ENCODE measurements around the gene IFT81. TPM values are rescaled to one million over a fixed set of nuclear protein-coding genes. Genes with fewer than 3 reads are reported as not detected.

IFT81 gene
- polyA plus RNA-seq, 2 of the 4 experiments (the other 2 are of a cell fraction): 40.7 to 73.4 TPM

GRCh38 chr12:110109037-110109836 is 14.9 kb upstream of the IFT81 start (continued):
- TF ChIP-seq ESRRA (IDR thresholded peaks at IDR 0.05; ENCODE audit: borderline replicate concordance, low read length) (0 out of 2 replicates have a peak, but pooled peaks have one; percentile 62), JUNB (IDR thresholded peaks at IDR 0.05) (peak; percentile 97), FOSB (CRISPR knock-in tag; IDR thresholded peaks at IDR 0.05) (peak; percentile 72; the same call in 1 of the 2 replicates), PBX3 (IDR thresholded peaks at IDR 0.05) (peak; percentile 55), RARB (CRISPR knock-in tag; IDR thresholded peaks at IDR 0.05) (peak; percentile 86), NR3C1 (IDR thresholded peaks at IDR 0.05) (no peak), USF2 (IDR thresholded peaks at IDR 0.05) (no peak), MAFK (IDR thresholded peaks at IDR 0.05; ENCODE audit: partially characterized antibody) (no peak), ZFP36 (IDR thresholded peaks at IDR 0.05; ENCODE audit: borderline replicate concordance, partially characterized antibody) (peak; percentile 84), RFX5 (IDR thresholded peaks at IDR 0.05) (peak; percentile 83), HOXB13 (CRISPR knock-in tag; IDR thresholded peaks at IDR 0.05; ENCODE audit: low read depth) (peak; percentile 80), EP300 (IDR thresholded peaks at IDR 0.05) (peak; percentile 98 to 99), HOXA7 (CRISPR knock-in tag; IDR thresholded peaks at IDR 0.05) (peak; percentile 59; the same call in 1 of the 2 replicates), TFCP2L1 (CRISPR knock-in tag; IDR thresholded peaks at IDR 0.05) (0 out of 2 replicates have a peak, but pooled peaks have one; percentile 6), FOSL2 (IDR thresholded peaks at IDR 0.05) (peak; percentile 88), FOSL2 (CRISPR knock-in tag; IDR thresholded peaks at IDR 0.05) (peak; percentile 94), RAD21 (conservative IDR thresholded peaks at IDR 0.05 in 1 of 2, IDR thresholded peaks at IDR 0.05 in 1 of 2) (peak; percentile 12 to 48; a peak in 4 of 5 replicates), PHF8 (IDR thresholded peaks at IDR 0.05; ENCODE audit: borderline replicate concordance, low read depth) (no peak), NPAS2 (CRISPR knock-in tag; IDR thresholded peaks at IDR 0.05; ENCODE audit: borderline replicate concordance) (peak; percentile 74), SMC3 (IDR thresholded peaks at IDR 0.05) (peak; percentile 38), ELK1 (IDR thresholded peaks at IDR 0.05; ENCODE audit: low read depth, low read length) (no peak), BHLHE40 (IDR thresholded peaks at IDR 0.05; ENCODE audit: low read depth, low read length) (0 out of 2 replicates have a peak, but pooled peaks have one; percentile 3), FOXS1 (CRISPR knock-in tag; IDR thresholded peaks at IDR 0.05) (peak; percentile 62; the same call in 1 of the 2 replicates), HMGXB4 (CRISPR knock-in tag; IDR thresholded peaks at IDR 0.05; ENCODE audit: borderline replicate concordance) (no peak)
